Measurements from ENCODE around the gene AUNIP. TPM values are rescaled to one million over a fixed set of nuclear protein-coding genes. Genes with fewer than 3 reads are reported as not detected.

Gene AUNIP
- total and polyA plus RNA-seq, 2 of the 8 experiments (the other 6 are each of a cell fraction or from before 2014, with no cell fraction given): 18.6 to 23.2 TPM

DNA sequence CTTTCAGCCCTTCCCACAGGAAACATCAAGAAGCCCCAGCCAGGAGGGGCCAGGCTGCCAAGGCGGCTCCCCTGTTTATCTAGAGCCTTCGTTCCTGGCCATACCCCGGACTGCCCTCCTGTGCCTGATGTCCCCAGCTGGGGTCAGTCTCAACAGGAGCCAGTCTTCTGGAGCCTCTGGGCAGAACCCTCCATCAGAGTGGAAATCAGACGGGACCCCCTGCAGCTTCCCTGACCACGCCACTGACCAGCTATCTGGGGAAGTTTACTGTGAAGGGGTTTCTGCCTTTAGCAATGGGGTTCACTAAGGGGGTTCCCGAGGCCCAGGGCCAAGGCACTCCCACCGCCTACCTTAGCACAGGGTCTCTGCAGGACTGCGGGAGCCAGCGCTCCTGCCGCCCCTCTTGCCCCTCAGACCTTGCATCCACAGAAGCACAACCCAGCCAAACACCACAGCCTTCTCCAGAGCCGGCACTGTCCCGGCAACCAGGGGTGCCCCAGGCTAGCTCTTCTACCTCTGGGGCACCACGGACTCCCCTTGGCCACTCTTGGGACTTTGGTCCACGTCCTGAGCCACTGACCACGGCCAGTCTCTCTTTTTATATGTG lies 43.0 kb downstream of the AUNIP start:
- H3K4ac ChIP-seq (replicated peaks; ENCODE audit: insufficient read length, low read depth, low read length): no peak overlapping the region
- POLR2A ChIA-PET (ENCODE audit: partially characterized antibody): interaction anchor here (0.6 to 1.2 kb wide), 2 partner anchors 15 to 59 kb away, joined by 4 read pairs; partner anchors contain the start of gene PAQR7
- TF ChIP-seq YY1 (IDR thresholded peaks at IDR 0.05; ENCODE audit: low read depth, low read length) (no peak), GTF2F1 (IDR thresholded peaks at IDR 0.05; ENCODE audit: borderline replicate concordance, low read depth, low read length) (no peak), CREB1 (IDR thresholded peaks at IDR 0.05) (no peak), TCF12 (IDR thresholded peaks at IDR 0.05; ENCODE audit: low read depth, low read length) (no peak), CHD2 (IDR thresholded peaks at IDR 0.05; ENCODE audit: low read length) (no peak), KDM5A (IDR thresholded peaks at IDR 0.05; ENCODE audit: low read length) (no peak), SIX5 (IDR thresholded peaks at IDR 0.05; ENCODE audit: low read depth, low read length) (no peak), EGR1 (IDR thresholded peaks at IDR 0.05; ENCODE audit: borderline replicate concordance, low read depth, low read length) (no peak), RFX5 (IDR thresholded peaks at IDR 0.05; ENCODE audit: borderline replicate concordance, low read depth, low read length) (no peak), CHD1 (IDR thresholded peaks at IDR 0.05; ENCODE audit: low read depth, low read length) (no peak), SP4 (IDR thresholded peaks at IDR 0.05; ENCODE audit: low read length) (no peak)
- TF ChIP-seq, protein P1, sequence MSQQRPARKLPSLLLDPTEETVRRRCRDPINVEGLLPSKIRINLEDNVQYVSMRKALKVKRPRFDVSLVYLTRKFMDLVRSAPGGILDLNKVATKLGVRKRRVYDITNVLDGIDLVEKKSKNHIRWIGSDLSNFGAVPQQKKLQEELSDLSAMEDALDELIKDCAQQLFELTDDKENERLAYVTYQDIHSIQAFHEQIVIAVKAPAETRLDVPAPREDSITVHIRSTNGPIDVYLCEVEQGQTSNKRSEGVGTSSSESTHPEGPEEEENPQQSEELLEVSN (IDR thresholded peaks at IDR 0.05): no peak
- TF ChIP-seq, protein P2, sequence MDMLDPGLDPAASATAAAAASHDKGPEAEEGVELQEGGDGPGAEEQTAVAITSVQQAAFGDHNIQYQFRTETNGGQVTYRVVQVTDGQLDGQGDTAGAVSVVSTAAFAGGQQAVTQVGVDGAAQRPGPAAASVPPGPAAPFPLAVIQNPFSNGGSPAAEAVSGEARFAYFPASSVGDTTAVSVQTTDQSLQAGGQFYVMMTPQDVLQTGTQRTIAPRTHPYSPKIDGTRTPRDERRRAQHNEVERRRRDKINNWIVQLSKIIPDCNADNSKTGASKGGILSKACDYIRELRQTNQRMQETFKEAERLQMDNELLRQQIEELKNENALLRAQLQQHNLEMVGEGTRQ (IDR thresholded peaks at IDR 0.05; ENCODE audit: low read length): no peak

More for the DNA sequence above, 43.0 kb downstream of the AUNIP start:
- CTCF ChIA-PET (ENCODE audit: partially characterized antibody): interaction anchor here (3.8 kb wide), 1 partner anchor 8 kb away, joined by 20 read pairs; no protein-coding TSS in a partner anchor
- Histone ChIP-seq H3K79me1 (ENCODE audit: low read depth, low read length) (peaks cover 3% of the 10 kb centered on the region; the same call in 1 of the 2 replicates), H2BK120ac (replicated peaks; ENCODE audit: low read depth, low read length) (no peak overlapping the region), H2BK5ac (ENCODE audit: low read depth, low read length) (no peak overlapping the region), H3K4me1 (replicated peaks in 1 of 4; ENCODE audit: control insufficient read depth in 3 of 4, insufficient read depth in 4 of 4, low read length in 3 of 4) (peaks cover 11 to 19% (median 13%) of the 10 kb centered on the region in 4 experiments), H2BK12ac (ENCODE audit: low read depth, low read length) (no peak overlapping the region), H3K14ac (ENCODE audit: insufficient read length) (no peak overlapping the region), H3K27me3 (replicated peaks in 1 of 4; ENCODE audit: control insufficient read depth in 3 of 4, extremely low read depth in 1 of 4, insufficient read depth in 3 of 4, low read length in 3 of 4) (peaks cover 0 to under 1% (median under 1%) of the 10 kb centered on the region in 4 experiments; a peak in 2 of 7 replicates), H4K8ac (ENCODE audit: extremely low read depth, insufficient read depth, low read length) (no peak overlapping the region), H2AK5ac (ENCODE audit: low read depth, low read length) (no peak overlapping the region), H3K56ac (replicated peaks; ENCODE audit: insufficient read length, low read depth, low read length) (no peak overlapping the region), H3K23me2 (ENCODE audit: low read depth, low read length) (peaks cover 12% of the 10 kb centered on the region), H4K91ac (replicated peaks; ENCODE audit: insufficient read length, low read length) (no peak overlapping the region), H2BK15ac (ENCODE audit: low read length) (no peak overlapping the region), H2AFZ (ENCODE audit: low read length) (no peak overlapping the region), H3K36me3 (ENCODE audit: control insufficient read depth in 2 of 4, insufficient read depth in 4 of 4, low read length in 3 of 4) (peaks cover 0 to 7% (median 2%) of the 10 kb centered on the region in 4 experiments; a peak in 3 of 8 replicates), H4K5ac (ENCODE audit: insufficient read length, low read depth, low read length) (no peak overlapping the region), H4K20me1 (replicated peaks in 1 of 2; ENCODE audit: control insufficient read depth in 1 of 2, insufficient read depth in 2 of 2, low read length in 2 of 2) (peaks cover 4 to 8% of the 10 kb centered on the region in 2 experiments), H3K79me2 (ENCODE audit: control insufficient read depth in 1 of 2, insufficient read depth in 2 of 2, low read length in 2 of 2) (peaks cover 0 to under 1% of the 10 kb centered on the region in 2 experiments; a peak in 1 of 4 replicates), H3K4me3 (ENCODE audit: extremely low read depth in 1 of 4, insufficient read depth in 2 of 4, low read depth in 3 of 4, low read length in 4 of 4) (no peak overlapping the region), H3K18ac (ENCODE audit: extremely low read depth, low read length) (no peak overlapping the region), H2BK20ac (ENCODE audit: low read length) (no peak overlapping the region), H3K4me2 (ENCODE audit: insufficient read depth in 1 of 2, low read depth in 2 of 2, low read length in 2 of 2) (no peak overlapping the region), H3K9ac (replicated peaks in 1 of 4; ENCODE audit: extremely low read depth in 1 of 4, low read depth in 3 of 4, low read length in 3 of 4) (no peak overlapping the region), H3K9me3 (ENCODE audit: insufficient read depth in 2 of 2, low read depth in 1 of 2, low read length in 1 of 2) (no peaks in the 10 kb centered on the region), H3K23ac (ENCODE audit: insufficient read length) (no peak overlapping the region), H3K27ac (ENCODE audit: low read depth, low read length) (no peak overlapping the region)
- no peak for FAIRE-seq
- no peak for DNase-seq (ENCODE audit: low read depth in 1 of 2, low spot score in 2 of 2)
- 91% methylated on average over 15 of the region's 15 CpGs; no CpG with 5 or more reads in 1 of the 2 experiments for WGBS, 2 experiments (ENCODE audit: extremely low coverage in 1 of 2, insufficient coverage in 1 of 2, insufficient read length in 1 of 2, insufficient replicate concordance in 2 of 2, low coverage in 1 of 2, low lambda C conversion rate in 2 of 2, missing lambda C conversion rate in 1 of 2)

Measured in H1 (cell line).